Stimulated activated CD4-positive, alpha-beta T cell treated with anti-CD3 and anti-CD28 coated beads, Interleukin-4, amount 100 ng/mL, for 24 hours (primary cell): ENCODE measurements around the gene CD209.

ENCODE experiments used
- DNase-seq: peaks from one replicate; pipeline ENCODE4 v3.0.0-alpha.2; 2020

CD209 gene

DNA sequence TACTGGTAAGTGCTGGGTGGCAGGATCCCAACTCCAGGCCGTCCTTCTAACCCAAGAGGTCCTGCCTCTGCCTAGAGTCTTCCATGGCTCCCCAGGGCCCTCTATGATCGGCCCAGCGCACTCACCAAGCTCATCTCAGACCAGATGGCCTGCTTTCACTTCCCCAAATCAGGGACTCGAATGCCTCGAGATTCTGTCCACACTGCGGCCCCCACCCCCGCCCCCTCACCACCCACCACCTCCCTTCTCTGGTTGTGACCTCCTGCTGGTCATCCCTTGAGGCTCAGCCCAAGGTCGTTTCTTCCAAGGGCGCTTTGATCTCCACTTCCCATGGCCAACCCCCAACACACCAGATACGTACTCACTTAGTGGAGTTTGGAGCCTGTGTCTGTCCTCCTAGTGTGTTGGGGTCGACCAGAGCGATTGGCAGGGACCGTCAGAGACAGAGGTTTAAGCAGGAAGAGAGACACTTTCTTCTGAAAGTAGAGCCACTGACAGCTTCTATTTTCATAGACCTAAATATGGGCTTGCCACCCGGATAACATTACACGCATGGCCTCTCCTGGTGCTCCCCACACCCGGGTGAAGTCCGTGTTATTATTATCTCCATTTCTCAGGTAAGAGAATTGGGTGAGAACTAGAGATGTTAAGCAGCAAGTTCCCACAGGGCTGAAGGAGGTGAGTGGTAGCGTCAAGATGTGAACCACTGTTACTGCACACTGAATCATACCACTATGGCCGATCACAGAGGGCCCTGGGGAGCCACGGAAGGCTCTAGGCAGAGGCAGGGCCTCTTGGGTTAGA, 45.5 kb downstream of the CD209 start, which contains the start of gene FCER2:
Gene FCER2, minus strand, starts transcription at position 478 of the 804 bp plus-strand sequence. CDS start 2,371 bp downstream, outside the sequence.
- DNase-seq, result no peak

DNA sequence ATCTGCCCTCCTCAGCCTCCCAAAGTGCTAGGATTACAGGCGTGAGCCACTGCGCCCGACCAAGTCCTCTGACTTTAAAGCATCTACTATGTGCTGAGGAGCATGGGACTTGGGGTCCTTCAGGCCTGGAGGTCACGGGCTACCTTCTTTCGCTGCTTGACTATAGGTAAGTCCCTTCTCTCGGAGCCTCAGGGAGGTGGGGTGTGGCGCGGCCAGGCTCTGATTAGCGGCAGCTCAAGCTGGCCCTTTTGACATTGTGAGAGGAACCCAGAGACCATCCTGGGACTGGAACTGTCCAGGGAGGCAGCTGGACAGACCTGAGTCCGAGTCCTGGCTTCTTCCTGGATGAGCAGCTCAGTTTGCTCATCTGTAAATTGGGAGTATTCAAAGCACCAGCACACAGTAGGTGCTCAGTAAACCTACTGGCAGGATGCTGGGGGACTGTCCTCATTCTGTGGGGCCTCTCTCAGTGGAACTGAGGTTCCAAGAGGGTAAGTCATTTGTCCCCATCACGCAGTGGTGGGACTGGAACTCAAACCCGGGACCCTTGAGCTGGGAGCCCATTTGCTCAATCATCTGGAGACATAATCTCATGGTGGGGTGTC, 46.2 kb downstream of the CD209 start:
- DNase-seq, result no peak

DNA sequence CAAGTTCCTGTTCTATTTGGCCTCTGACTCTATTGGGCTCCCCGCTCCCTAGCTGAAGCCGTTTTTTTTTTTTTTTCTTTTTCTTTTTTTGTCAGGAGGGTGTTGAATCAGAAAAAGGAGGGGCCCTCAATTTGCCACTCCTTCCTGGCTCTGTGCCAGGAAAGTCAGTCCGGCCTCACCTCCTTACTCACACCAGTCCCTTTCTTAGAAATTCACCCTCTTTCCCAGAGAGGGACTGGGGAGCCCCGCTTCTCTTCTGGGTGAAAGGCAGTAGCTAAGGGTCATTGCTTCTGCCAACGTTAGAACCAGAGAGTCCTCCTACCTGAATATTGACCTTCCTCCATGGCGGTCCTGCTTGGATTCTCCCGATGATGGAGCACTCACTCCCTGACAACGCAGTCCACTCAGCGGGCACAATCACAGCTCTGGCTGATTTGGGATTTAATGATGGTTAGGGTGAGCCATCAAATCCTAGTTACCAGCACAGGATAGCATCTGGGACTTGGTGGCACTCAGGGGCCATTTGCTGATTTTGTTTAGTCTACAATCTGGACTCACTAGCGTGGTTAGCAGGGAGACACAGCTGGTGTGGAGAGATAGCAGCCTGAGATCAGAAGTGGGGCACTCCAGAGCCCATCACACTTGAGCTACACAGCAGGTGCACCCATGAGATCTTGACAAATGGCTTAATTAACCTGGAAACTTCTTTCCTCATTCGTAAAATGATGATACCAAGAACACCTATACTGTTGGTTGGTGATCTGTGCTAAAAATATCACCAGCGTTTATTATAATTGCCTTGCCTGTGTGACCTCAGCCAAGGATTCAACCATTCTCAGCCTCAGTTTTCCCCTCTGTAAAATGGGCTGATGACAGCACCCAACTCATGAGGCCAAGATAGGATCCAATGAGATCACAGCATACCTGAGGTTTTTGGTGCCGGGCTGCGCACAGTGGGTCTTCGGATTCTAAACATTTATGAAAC, 47.6 kb downstream of the CD209 start:
- peak; percentile 58 for DNase-seq

DNA sequence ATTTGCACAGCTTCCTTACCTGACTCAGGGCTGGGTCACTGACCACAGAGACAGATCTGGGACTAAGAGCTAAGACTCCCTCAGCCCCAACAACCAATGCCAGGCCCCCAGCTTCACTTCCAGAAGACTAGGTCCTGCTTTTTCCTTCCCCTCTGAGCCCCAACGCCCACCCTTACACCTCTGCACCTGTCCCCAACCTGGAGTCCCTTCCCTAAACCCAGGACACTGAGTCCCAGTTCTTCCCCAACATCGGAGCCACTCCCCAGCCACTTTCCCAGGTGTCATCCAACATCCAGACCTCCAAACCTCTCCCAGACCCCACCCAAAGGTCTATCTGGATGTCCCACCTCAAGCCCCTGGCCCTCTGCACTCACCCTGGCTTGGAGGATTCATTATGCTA, 48.3 kb downstream of the CD209 start:
- DNase-seq, result no peak

DNA sequence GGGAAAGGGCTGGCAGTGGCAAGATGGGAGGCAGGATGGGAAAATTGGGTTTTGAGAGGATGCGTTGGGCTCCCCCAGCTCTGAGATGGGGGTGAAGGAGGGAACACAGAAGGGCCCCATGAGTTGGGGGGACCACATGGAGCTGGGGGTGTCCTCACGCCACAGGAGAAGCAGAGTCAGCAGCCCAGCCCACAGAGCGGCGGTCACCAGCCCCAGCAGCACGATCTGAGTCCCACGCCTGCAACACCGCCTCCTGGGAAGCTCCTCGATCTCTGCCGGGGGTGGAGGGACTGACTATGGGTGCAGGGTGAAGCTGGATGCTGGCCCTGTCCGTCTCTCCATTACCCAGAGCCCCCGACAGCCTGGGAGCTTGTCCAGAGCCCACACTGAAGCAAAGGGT, 48.8 kb downstream of the CD209 start:
- DNase-seq, result no peak

DNA sequence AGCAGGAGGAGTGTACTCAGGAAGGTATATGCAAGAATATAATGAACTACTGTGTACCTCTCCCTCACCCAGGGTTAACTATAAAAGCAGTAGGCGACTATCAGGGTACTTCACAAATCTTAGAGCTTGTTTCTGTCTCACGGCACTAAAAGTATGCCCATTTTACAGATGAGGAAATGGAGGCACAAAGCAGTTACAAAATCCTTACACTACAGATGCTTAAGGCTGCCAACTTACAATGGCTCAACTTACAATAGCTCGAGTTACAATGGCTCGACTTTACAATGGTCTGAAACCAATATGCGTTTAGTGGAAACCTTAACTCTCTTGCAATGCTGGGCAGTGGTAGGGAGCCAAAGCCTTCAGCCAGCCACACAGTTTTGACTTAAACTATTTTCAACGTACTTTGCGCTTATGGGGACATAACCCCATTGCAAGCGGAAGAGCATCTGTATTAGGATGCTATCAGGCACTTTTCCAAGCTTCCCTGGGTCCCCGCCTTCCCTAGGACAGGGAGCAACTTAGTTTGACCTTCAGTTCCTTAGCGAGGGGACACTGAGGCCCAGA, 49.5 kb downstream of the CD209 start:
- DNase-seq, result no peak

DNA sequence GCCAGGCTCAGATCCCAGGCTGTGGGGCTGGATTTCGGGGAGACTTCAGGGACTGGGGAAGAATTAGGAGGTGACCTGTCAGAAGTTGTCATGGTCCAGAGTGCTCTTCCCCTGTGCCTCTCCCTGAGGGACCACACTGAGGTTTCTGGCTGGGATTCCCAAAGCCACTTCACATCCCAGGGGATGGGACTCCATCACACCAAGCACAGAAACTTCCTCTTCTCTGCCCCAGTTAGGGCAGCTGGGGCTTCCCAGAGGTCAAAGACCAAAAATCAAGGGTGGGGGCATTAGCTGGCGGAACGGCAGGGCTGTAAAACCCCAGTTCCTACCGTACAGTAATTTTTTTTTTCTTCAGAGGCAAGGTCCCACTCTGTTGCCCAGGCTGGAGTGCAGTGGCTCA, 52.8 kb downstream of the CD209 start:
- DNase-seq, result no peak

DNA sequence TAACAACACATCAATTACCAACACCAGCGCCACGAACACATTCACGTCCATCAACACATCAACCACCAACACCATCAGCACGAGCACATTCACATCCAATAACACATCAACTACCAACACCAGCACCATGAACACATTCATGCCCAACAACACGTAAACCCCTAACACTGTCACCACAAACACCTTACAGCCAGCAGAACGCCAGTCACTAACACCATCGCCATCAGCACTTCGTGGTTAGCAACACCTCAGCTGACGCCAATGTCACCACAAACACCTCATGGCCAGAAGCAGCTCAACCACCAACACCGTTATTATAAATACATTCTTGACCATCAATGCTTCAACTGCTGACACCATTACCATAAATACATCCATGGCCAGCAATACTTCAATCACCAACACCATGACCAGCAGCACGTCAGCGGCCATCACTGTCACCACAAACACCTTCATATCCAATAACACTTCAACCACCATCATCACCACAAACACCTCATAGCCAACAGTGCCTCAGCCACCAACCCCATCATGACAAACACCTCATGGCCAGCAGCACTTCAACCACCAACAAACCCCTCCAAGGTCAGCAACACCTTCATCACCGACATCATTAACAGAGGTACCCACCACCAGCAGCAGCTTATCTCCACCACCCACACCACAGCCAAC, 54.8 kb downstream of the CD209 start:
- DNase-seq, result peak; percentile 18

DNA sequence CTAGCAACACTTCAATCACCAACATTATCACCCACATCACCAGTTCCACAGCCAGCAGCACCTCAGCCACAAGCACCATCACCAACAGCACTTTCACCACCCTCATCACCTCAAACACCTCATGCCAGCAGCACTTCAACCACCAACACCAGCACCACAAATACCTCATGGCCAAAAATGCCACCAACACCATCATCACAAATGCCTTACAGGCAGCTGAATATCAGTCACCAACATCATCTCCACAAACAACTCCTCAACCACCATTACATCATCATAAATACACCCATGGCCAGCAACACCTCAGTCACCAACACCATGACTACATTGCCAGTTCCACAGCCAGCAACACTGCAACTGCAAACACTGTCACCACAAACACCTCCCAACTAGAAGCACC, 55.8 kb downstream of the CD209 start:
- DNase-seq, result no peak

DNA sequence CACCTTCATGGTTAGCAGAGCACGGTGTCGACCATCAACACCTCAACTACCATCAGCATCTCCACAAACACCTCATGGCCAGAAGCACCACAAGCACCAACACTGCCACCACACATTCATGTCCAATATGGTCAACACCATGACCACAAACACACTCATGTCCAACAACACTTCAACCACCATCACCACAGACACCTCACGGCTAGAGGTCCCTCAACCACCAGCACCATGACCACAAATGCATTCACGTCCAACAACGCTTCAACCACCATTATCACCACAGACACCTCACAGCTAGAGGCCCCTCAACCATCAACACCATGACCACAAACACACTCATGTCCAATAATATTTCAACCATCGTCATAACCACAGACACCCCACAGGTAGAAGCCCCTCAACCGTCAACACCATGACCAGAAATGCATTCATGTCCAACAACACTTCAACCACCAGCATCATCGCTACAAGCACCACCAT, 56.5 kb downstream of the CD209 start:
- DNase-seq, result no peak
